HUES48 (cell line): ENCODE measurements around the gene ZNF606.
"Not testable (repeated sequence)": the region's sequence is repeated elsewhere in the genome, so short reads cannot be mapped to it uniquely, and the experiment has no call there.

Experiments
- H3K27ac ChIP-seq: one replicate; pipeline ENCODE4 v1.7.0; 2013; ENCODE audit warnings: low read depth, low read length, inconsistent platforms
- H3K27me3 ChIP-seq: 2 replicates; pipeline ENCODE4 v1.6.1; 2013; ENCODE audit warnings: mild to moderate bottlenecking, low read length; ENCODE audit not compliant: control insufficient read depth, insufficient read depth
- H3K36me3 ChIP-seq: 2 replicates; pipeline ENCODE4 v1.6.1; 2013; ENCODE audit warnings: low read length; ENCODE audit not compliant: control insufficient read depth, insufficient read depth
- H3K4me1 ChIP-seq: 2 replicates; pipeline ENCODE4 v1.6.1; 2013; ENCODE audit warnings: mild to moderate bottlenecking, low read length; ENCODE audit not compliant: control insufficient read depth, insufficient read depth
- H3K4me3 ChIP-seq: 2 replicates; pipeline ENCODE4 v1.5.1; 2013; ENCODE audit warnings: mild to moderate bottlenecking, low read depth, low read length
- H3K9ac ChIP-seq: 2 replicates; pipeline ENCODE4 v1.6.1; 2013; ENCODE audit warnings: mild to moderate bottlenecking, low read depth, low read length, moderate library complexity
- H3K9me3 ChIP-seq: 2 replicates; pipeline ENCODE4 v1.6.1; 2013; ENCODE audit warnings: low read length; ENCODE audit not compliant: control insufficient read depth, insufficient read depth

Gene ZNF606

GRCh38 chr19:58009666-58010301, 7.2 kb upstream of the ZNF606 start:
- H3K27ac ChIP-seq = no peak overlapping the region

GRCh38 chr19:58009301-58009665, 6.7 kb upstream of the ZNF606 start:
- no peaks in the 10 kb centered on the region for H3K4me1 ChIP-seq
- H3K27ac ChIP-seq = no peak overlapping the region
- H3K27me3 ChIP-seq = no peaks in the 10 kb centered on the region
- peaks cover 64% of the 10 kb centered on the region for H3K9me3 ChIP-seq
- H3K4me3 ChIP-seq = peak overlapping the region; percentile 48
- peaks cover 25% of the 10 kb centered on the region for H3K36me3 ChIP-seq
- H3K9ac ChIP-seq = no peak overlapping the region

More at GRCh38 chr19:58009666-58010301, 7.2 kb upstream of the ZNF606 start:
- Histone ChIP-seq H3K9me3 (peaks cover 60% of the 10 kb centered on the region), H3K36me3 (peaks cover 20% of the 10 kb centered on the region), H3K4me1 (no peaks in the 10 kb centered on the region), H3K9ac (no peak overlapping the region), H3K4me3 (peak overlapping the region; percentile 48), H3K27me3 (no peaks in the 10 kb centered on the region)

DNA sequence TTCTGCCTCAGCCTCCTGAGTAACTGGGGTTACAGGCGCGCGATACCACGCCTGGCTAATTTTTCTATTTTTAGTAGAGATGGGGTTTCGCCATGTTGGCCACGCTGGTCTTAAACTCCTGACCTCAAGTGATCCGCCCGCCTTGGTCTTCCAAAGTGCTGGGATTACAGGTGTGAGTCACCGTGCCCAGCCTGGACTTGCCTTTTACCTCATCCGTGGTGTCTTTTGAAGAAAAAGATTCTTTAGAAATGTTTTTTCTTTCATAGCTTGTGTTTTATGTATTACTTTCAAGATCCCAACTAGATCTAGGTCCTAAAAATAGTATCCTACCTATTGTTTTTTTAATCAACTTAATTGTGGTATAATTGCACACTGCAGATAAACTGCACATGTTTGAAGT, 6.3 kb upstream of the ZNF606 start:
- H3K4me1 ChIP-seq, H3K27ac ChIP-seq, H3K9ac ChIP-seq, H3K27me3 ChIP-seq: not testable (repeated sequence)
- Histone ChIP-seq H3K9me3 (peaks cover 64% of the 10 kb centered on the region), H3K36me3 (peaks cover 29% of the 10 kb centered on the region), H3K4me3 (peak overlapping the region; percentile 48)

- no peak overlapping the region for H3K4me3 ChIP-seq
- no peaks in the 10 kb centered on the region for H3K4me1 ChIP-seq
- H3K9me3 ChIP-seq = peaks cover 62% of the 10 kb centered on the region
- no peak overlapping the region for H3K27ac ChIP-seq
- H3K27me3 ChIP-seq = no peaks in the 10 kb centered on the region
- H3K36me3 ChIP-seq = peaks cover 31% of the 10 kb centered on the region
- no peak overlapping the region for H3K9ac ChIP-seq
Observed at GRCh38 chr19:58007285-58007684, 4.7 kb upstream of the ZNF606 start.

DNA sequence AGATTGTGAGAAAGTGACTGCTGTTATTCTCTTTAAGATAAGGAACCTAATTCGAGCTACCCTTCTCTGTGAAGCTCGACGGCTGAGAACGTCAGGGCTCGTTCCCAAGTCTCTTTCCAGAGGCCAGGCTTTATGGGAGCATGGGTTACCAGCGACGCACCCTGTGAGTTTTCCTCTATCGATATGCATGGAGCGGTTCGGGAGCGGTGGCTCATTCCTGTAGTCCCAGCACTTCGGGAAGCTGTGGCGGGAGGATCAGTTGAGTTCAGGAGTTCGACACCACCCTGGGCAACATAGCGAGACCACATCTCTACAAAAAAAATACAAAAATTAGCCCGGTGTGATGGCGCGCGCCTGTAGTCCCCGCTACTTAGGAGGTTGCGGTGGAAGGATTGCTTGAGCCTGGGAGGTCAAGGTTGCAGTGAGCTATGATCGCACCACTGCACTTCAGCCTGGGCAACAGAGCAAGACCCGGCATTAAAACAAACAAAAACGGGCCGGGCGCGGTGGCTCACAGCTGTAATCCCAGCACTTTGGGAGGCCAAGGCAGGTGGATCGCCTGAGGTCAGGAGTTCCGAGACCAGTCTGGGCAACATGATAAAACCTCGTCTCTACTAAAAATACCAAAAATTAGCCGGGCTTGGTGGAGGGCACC, 681 bp upstream of the ZNF606 start:
- Histone ChIP-seq H3K9me3 (peaks cover 57% of the 10 kb centered on the region), H3K36me3 (peaks cover 54% of the 10 kb centered on the region)

DNA sequence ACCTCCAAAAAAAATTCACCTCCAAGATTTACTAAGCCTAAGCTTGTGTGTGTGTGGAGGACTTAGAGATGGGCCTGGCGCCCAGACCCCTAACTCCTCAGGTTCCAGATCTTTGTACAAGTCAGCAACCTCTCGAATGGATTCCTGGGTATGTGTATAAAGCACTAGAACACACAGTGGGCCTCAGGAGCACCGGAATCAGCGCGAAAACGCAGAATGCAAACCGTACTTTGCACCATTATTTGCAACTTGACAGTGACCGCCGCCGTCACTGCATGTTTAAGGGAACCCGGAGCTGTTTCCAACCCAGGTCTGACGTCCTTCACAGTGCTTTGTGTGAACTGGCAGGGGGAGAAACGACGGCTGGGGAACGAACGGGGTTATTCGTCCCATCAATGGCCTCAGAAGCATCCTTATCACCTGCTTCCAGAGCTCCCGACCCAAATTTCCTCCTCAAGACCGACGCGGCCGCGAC, 688 bp downstream of the ZNF606 start:
- H3K4me3 ChIP-seq = peak overlapping the region; percentile 83
- peaks cover 65% of the 10 kb centered on the region for H3K36me3 ChIP-seq
- no peaks in the 10 kb centered on the region for H3K27me3 ChIP-seq
- peaks cover 52% of the 10 kb centered on the region for H3K9me3 ChIP-seq
- H3K9ac ChIP-seq = peak overlapping the region; percentile 97
- H3K27ac ChIP-seq = peak overlapping the region; percentile 91
- H3K4me1 ChIP-seq = peaks cover 5% of the 10 kb centered on the region; the same call in 1 of the 2 replicates

More for the DNA sequence above, 681 bp upstream of the ZNF606 start:
- Histone ChIP-seq H3K27me3 (no peaks in the 10 kb centered on the region), H3K4me1 (peaks cover 5% of the 10 kb centered on the region; the same call in 1 of the 2 replicates), H3K9ac (peak overlapping the region; percentile 97), H3K27ac (no peak overlapping the region), H3K4me3 (peak overlapping the region; percentile 83)

GRCh38 chr19:58000677-58001076, 1.9 kb downstream of the ZNF606 start:
- H3K36me3 ChIP-seq = peaks cover 62% of the 10 kb centered on the region

DNA sequence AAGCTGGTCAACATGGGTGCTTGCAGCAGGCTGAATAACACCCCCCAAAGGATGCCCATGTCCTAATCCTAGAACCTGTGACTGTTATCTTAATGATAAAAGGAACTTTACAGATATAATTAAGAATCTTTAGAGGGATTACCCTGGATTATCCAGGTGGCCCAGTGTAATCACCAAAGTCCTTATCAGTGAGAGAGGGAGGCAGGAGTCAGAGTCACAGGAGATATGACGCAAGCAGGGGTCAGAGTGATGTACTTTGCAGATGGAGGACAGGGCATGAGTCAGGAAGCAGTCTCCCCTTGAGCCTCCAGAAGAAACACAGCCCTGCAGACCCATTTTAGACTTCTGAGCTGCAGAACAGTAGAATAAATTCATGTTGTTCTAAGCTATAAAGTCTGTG, 9.8 kb downstream of the ZNF606 start:
- no peak overlapping the region for H3K4me3 ChIP-seq
- H3K36me3 ChIP-seq = peaks cover 51% of the 10 kb centered on the region
- H3K9ac ChIP-seq = no peak overlapping the region
- no peaks in the 10 kb centered on the region for H3K4me1 ChIP-seq
- H3K9me3 ChIP-seq = peaks cover 61% of the 10 kb centered on the region
- no peaks in the 10 kb centered on the region for H3K27me3 ChIP-seq
- no peak overlapping the region for H3K27ac ChIP-seq

More at GRCh38 chr19:58000677-58001076, 1.9 kb downstream of the ZNF606 start:
- Histone ChIP-seq H3K27ac (no peak overlapping the region), H3K9ac (no peak overlapping the region), H3K27me3 (no peaks in the 10 kb centered on the region), H3K9me3 (peaks cover 49% of the 10 kb centered on the region), H3K4me3 (peak overlapping the region; percentile 83; the same call in 1 of the 2 replicates), H3K4me1 (peaks cover 5% of the 10 kb centered on the region; the same call in 1 of the 2 replicates)

DNA sequence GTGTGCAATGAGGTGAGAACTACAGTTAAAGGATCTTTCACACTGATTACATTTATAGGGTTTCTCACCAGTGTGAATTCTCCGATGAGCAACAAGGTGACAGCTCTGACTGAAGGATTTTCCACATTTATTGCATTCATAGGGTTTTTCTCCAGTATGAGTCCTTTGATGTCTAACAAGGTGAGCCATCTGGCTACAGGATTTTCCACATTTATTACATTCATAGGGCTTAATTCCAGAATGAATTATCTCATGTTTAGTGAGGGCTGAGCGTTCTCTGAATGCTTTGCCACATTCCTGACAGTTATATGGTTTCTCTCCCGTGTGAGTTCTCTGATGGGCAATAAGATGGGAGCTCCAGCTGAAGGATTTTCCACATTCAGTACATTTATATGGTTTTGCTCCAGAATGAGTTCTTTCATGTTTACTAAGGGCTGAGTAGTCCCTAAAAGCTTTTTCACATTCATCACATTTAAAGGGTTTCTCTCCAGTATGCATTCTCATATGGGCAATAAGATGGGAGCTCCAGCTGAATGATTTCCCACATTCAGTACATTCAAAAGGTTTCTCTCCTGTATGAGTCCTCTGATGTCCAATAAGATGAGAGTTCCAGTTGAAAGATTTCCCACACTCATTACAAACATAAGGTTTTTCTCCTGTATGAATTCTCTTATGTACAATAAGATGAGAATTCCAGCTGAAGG, 23.9 kb downstream of the ZNF606 start:
- H3K4me1 ChIP-seq = no peaks in the 10 kb centered on the region
- H3K9ac ChIP-seq = no peak overlapping the region
- H3K27me3 ChIP-seq = no peaks in the 10 kb centered on the region
- no peak overlapping the region for H3K27ac ChIP-seq
- peaks cover 59% of the 10 kb centered on the region for H3K36me3 ChIP-seq
- H3K4me3 ChIP-seq = peak overlapping the region; percentile 37; the same call in 1 of the 2 replicates
- H3K9me3 ChIP-seq = peaks cover 95% of the 10 kb centered on the region

GRCh38 chr19:57974434-57974833, 28.2 kb downstream of the ZNF606 start, which contains the start of gene C19orf18:
Gene C19orf18 (minus strand): TSS chr19:57974534. CDS start chr19:57974432, 102 bp downstream.
- no peaks in the 10 kb centered on the region for H3K4me1 ChIP-seq
- H3K9me3 ChIP-seq = peaks cover 89% of the 10 kb centered on the region
- H3K4me3 ChIP-seq = no peak within 1 kb of the TSS

More at GRCh38 chr19:57974434-57974833, 28.2 kb downstream of the ZNF606 start, which contains the start of gene C19orf18:
- H3K27ac ChIP-seq = no peak within 1 kb of the TSS
- H3K27me3 ChIP-seq = no peaks in the 10 kb centered on the region
- peaks cover 17% of the 10 kb centered on the region for H3K36me3 ChIP-seq
- H3K9ac ChIP-seq = no peak within 1 kb of the TSS
